ENCODE measurements around the gene GPBAR1. TPM values are rescaled to one million over a fixed set of nuclear protein-coding genes. Genes with fewer than 3 reads are reported as not detected.

GPBAR1 gene
- total and polyA plus RNA-seq, 2 of the 8 experiments (the other 6 are each of a cell fraction or from before 2014, with no cell fraction given), result 0.32 to 0.59 TPM

- TF ChIP-seq EP300 (IDR thresholded peaks at IDR 0.05; ENCODE audit: borderline replicate concordance in 1 of 2, low read depth in 2 of 2, low read length in 2 of 2) (no peak), RNF2 (IDR thresholded peaks at IDR 0.05; ENCODE audit: borderline replicate concordance, low read depth, low read length, missing control alignments, poor library complexity, severe bottlenecking) (no peak), CEBPB (IDR thresholded peaks at IDR 0.05; ENCODE audit: low read depth, low read length) (no peak), KDM5A (IDR thresholded peaks at IDR 0.05; ENCODE audit: low read length) (no peak), JUND (IDR thresholded peaks at IDR 0.05; ENCODE audit: low read length) (no peak), SUZ12 (IDR thresholded peaks at IDR 0.05; ENCODE audit: low read length) (no peak), NRF1 (IDR thresholded peaks at IDR 0.05; ENCODE audit: low read depth, low read length) (no peak), ATF2 (IDR thresholded peaks at IDR 0.05; ENCODE audit: low read length) (no peak), RFX5 (IDR thresholded peaks at IDR 0.05; ENCODE audit: borderline replicate concordance, low read depth, low read length) (no peak)
Observed at GRCh38 chr2:218262631-218263586, 2.1 kb downstream of the GPBAR1 start (continued).
